ENCODE results near the gene GNAQ.

DNA sequence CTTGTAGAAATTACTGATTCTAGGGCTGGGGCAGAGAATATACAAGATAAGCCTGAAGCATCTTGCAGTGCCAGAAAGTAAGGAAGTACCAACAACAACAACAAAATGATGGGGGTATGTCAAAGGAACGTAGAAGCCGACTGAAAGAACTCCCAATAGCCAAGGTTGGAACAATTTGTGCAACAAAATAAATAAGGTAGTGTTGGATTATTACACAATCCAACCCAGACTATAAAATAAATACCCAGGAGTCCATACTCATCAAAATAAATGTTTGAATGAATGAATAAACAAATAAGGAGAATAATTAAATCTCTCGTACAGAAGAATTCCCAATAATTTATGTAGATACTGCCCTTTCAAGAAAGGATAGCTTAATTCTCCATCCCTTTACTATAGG is 31.1 kb upstream of the GNAQ start:
- TF ChIP-seq, protein P1, sequence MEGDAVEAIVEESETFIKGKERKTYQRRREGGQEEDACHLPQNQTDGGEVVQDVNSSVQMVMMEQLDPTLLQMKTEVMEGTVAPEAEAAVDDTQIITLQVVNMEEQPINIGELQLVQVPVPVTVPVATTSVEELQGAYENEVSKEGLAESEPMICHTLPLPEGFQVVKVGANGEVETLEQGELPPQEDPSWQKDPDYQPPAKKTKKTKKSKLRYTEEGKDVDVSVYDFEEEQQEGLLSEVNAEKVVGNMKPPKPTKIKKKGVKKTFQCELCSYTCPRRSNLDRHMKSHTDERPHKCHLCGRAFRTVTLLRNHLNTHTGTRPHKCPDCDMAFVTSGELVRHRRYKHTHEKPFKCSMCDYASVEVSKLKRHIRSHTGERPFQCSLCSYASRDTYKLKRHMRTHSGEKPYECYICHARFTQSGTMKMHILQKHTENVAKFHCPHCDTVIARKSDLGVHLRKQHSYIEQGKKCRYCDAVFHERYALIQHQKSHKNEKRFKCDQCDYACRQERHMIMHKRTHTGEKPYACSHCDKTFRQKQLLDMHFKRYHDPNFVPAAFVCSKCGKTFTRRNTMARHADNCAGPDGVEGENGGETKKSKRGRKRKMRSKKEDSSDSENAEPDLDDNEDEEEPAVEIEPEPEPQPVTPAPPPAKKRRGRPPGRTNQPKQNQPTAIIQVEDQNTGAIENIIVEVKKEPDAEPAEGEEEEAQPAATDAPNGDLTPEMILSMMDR (IDR thresholded peaks at IDR 0.05): no peak
- no peak for TF ChIP-seq EZH2 (IDR thresholded peaks at IDR 0.05; ENCODE audit: borderline replicate concordance, insufficient read depth, low read depth, low read length, poor library complexity, severe bottlenecking)

Data from B cell (primary cell).